Hepatocyte (in vitro differentiated cells): ENCODE results near the gene CDON.

ENCODE experiments used
- EZH2phosphoT487 ChIP-seq: fragments of 200-600 bp; sonication (generic); IDR thresholded peaks from one replicate; pipeline ENCODE4 v1.6.1; 2018; ENCODE audit warnings: antibody characterized with exemption, mild to moderate bottlenecking, low read depth, moderate library complexity; ENCODE audit not compliant: unreplicated experiment, severe bottlenecking
- TF ChIP-seq, protein P1 (sequence below): fragments of 200-600 bp; sonication (generic); IDR thresholded peaks from 2 replicates; pipeline ENCODE4 v1.5.1; 2016; ENCODE audit warnings: antibody characterized with exemption, mild to moderate bottlenecking; ENCODE audit not compliant: poor library complexity

DNA sequence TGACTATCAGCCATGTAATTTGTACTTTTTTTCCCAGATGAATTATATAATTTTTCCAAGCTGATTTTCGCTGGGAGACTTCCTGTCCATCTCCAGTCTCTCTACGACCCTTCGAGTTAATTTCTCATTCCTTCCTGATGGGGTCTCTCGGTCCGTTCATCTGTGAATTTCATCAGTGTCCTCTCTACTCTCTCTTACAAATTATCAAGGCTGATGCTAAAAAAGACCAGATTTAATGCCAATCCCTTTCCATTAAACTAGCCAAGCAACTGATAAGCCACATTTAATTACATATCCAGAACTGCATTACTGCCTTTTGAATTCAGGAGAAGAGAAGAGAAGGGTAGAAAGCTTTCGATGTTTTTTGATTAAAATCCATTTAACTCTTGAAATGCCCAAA lies 91.0 kb downstream of the CDON start:
- no peak for TF ChIP-seq EZH2phosphoT487
- TF ChIP-seq, protein P1, sequence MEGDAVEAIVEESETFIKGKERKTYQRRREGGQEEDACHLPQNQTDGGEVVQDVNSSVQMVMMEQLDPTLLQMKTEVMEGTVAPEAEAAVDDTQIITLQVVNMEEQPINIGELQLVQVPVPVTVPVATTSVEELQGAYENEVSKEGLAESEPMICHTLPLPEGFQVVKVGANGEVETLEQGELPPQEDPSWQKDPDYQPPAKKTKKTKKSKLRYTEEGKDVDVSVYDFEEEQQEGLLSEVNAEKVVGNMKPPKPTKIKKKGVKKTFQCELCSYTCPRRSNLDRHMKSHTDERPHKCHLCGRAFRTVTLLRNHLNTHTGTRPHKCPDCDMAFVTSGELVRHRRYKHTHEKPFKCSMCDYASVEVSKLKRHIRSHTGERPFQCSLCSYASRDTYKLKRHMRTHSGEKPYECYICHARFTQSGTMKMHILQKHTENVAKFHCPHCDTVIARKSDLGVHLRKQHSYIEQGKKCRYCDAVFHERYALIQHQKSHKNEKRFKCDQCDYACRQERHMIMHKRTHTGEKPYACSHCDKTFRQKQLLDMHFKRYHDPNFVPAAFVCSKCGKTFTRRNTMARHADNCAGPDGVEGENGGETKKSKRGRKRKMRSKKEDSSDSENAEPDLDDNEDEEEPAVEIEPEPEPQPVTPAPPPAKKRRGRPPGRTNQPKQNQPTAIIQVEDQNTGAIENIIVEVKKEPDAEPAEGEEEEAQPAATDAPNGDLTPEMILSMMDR = no peak
